Activated CD8-positive, alpha-beta memory T cell treated with anti-CD3 and anti-CD28 coated beads, Interleukin-2, amount 50 U/mL, for 1 hour (primary cell): ENCODE data around the gene BTN1A1.

ENCODE experiments used
- DNase-seq: peaks from one replicate; pipeline ENCODE4 v3.0.0-alpha.2; 2020; ENCODE audit errors: extremely low read depth

BTN1A1 gene

DNA sequence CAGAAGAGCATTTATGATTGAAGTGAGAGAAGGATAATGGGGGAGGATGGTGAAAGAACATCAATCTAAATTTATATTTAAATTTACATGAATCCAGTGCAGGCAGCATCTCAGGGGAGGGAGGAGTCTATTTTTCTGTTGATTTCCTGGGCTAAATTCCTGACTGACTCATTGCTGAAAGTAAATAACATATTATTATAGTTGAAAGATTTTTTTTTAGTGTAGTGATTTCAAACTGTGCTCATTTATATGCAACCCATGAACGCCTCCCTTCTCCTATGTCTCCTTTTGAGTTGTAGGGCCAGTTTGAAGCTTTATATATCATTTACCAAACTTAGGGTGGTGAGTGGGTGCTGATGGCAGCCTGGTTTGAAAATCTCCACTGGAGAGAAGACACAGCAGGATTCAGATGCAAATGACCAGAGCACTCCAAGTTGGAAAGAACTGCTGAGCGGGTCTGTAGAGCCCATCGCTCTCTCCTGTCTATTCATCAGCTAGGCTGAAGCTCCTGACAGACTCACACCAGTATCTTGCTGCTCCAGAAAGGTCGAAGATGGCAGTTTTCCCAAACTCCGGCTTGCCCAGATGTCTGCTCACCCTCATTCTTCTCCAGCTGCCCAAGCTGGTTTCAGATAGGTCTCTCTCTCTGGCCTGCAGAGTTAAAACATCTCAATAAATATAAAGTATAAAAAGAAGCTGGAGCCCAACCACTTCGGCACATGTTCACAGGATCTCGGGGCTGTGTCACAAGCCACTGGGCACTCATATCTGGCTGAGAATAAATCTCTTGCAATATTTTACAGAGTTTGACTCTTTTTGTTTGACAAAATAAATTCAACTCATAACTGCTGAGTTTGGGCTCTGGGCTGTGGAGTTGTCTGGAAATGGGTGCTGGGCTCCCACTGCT is 24.0 kb upstream of the BTN1A1 start:
- DNase-seq: no peak

DNA sequence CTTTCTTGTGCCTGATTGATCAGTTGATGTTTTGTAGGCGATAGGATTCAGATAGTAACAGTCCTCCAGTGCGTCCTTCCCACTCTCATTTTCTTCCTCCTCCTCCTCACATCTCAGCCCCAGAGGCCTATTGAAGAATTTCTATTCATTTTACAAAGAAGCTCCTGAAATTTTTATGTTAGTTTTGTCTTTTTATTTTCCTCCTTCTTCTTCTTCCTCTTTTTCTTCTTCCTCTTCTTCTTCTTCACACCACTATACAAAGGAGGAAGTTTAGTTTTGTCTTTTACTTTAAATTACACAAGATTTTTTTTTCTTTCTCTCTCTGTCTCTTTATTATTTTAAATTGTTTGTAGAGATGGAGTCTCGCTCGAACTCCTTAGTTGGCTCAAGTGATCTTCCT is 23.2 kb upstream of the BTN1A1 start:
- DNase-seq: no peak

DNA sequence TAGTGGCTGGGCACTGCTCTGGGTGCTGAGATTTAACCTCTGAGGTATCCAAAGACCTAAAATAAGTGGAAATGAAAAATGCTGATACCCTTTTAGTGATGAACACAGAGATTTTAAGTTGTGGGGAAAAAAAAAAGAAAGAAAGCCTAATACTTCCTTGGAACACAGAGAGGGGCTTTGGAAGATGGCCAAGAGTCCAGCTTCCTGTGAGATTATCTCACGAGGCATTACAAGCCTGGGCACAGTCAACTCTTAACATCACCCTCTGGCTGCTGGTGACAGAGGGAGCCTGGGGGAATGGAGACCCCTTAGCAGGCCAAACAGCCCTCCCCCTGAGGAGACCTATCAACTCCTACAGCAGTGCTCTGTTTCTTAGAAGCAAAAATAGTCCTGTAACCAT is 22.7 kb upstream of the BTN1A1 start:
- no peak for DNase-seq

DNA sequence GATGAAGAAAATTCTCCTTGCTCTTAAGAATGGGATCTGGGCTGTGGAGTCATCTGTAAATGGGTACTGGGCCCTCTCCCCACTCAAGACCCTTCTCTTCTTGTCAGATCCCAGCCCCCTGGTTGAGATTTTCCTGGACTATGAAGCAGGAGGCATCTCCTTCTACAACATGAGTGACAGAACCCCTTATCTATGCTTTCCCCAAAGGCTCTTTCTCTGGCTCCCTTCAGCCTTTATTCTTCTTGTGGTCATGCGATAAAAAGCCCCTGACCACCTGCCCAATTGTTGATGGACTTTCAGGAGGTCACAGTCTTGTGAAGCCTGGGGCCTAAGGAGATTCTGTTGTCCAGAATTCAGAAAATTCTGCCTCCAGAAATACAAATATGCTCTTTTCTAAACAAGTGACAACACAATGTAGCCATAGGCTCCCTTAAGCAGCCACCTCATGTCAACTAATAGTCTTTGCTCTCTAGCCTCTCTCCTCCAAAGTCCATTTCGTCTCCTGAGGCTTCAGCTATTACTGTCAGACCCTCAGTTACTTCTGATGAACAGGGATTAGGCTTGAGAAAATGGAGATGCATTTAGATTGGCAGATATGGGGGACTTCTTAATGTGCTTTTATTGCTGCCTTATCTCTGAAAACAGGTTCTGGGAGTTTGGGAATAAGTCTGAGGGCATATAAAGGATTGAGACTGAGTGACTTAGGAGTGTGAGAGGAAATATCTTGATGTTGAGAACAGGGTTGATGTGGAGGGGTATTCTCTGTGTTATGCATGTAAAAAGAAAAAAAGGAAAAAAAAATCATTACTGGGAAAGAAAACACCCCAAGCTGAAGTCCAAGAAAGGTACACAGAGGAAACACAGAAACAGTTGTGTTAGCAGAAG is 21.8 kb upstream of the BTN1A1 start:
- DNase-seq: no peak

DNA sequence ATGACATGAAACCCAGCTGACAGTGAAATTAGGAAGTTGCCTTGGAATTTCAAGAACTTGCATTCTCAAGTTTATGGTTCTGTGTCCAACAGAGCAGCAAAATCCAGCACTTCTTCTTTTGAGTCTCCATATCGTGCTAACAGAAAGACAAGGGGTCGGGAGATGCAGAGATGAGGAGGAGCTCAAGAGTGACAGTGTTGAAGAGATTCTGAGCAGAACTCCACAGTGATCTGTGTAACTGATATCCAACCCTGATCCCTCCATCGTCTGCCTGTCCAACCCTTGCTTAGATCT is 21.2 kb upstream of the BTN1A1 start:
- DNase-seq: no peak

DNA sequence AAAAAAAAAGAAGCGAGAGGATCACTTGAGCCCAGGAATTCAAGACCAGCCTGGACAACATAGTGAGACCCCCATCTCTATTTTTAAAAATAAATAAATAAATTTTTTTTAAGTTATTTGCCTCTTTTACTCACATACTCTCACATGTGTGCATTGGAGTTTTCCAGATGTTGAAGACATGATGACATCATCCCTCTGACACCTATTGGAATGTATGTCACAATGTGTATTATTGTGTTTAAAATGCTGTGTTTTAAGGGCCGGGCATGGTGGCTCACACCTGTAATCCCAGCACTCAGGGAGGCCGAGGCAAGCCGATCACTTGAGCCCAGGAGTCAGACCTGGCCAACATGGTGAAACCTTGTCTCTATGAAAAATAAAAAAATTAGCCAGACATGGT is 17.8 kb upstream of the BTN1A1 start:
- no peak for DNase-seq

DNA sequence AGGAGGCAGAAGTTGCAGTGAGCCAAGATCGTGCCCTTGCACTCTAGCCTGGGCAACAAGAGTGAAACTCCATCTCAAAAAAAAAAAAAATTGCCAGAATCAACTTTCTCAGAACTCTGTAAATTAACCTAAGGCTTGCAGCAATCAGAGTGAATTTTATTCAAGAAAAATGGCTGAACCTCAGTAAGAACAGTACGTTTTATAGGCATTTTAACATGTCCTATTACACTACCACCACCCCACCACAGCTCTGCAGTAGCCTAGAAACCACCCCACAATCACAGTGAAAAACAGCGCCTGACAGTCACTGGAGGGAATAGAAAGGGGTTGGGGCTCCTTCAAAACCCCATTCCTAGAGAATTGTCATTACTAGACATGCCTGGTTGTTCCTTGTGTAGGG is 16.4 kb upstream of the BTN1A1 start:
- DNase-seq: no peak

DNA sequence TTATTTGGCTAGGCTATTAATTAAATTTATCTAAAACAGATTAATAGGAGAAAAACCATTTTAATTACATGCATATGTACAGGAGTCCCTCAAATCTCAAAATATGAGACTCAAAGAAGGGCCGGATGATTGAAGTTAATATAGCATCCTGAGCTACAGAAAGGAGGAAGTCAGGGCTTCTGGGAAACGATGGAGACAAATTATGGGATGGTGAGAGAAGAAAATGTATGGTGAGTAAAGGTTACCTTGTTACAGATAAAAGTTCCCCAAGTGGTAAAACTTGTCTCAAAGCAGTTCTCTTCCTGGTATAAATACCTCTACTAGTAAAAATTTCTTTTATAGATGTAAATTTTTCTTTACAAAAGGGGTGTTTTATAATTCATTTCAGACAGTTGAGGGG is 15.9 kb upstream of the BTN1A1 start:
- DNase-seq: no peak

DNA sequence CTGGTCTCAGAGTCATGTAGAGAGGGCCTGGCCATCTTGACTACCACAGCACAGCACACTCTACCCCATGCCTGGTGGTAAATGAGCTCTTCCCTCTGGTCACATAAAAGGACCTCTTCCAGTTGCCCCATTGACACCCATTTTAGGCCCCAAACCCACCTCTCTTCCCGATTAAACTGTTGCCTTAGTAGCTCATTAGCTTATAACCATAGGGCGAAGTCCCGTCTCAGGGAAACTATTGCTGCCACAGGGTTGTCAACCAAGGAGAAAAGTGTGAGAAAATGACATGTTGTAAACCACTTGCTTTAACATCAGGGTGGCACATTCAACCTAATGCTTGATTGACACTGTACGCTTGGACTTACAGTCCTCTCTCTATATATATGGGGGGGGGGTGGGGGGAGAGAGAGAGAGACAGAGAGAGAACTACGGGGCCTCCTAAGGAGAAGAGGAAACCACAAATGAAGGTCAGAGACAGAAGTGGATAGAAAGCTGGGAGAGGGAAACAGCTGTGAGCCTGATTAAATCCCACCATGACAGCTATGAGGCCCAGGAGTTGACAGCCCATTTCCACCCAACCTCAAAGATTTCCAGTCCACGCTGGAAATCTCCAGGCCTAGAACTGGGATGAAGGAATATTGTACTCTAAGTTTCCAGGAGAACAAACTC is 14.9 kb upstream of the BTN1A1 start:
- no peak for DNase-seq

DNA sequence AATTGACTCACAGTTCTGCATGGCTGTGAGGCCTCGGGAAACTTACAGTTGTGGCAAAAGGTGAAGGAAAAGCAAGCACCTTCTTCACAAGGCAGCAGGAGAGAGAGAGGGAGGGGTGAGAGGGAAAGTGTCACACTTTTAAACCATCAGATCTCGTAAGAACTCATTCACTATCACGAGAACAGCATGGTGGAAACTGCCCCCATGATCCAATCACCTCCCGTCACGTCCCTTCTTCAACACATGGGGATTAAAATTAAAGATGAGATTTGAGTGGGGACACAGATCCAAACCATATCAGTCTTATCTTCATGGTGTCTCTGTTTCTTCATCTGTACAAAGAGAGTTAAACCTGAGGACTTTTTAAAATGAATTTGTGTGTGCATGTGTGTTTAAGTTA is 13.7 kb upstream of the BTN1A1 start:
- DNase-seq: no peak

DNA sequence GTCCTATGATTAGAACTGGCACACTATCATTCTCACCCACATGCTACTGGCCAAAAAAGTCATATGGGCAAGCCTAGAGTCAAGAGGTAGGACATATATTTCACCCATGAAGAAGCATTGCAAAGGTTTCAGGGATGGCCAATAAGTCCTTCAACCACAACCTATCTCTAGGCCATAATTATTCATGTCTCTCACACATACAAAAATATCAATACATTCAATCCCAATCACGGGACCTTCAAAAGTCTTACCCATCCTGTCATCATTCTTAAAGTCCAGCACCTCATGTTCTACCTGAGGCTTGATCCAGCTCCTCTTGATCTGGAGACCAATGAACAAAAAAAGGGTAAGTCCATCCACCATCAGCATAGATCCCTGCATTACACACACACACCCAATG is 12.6 kb upstream of the BTN1A1 start:
- no peak for DNase-seq

DNA sequence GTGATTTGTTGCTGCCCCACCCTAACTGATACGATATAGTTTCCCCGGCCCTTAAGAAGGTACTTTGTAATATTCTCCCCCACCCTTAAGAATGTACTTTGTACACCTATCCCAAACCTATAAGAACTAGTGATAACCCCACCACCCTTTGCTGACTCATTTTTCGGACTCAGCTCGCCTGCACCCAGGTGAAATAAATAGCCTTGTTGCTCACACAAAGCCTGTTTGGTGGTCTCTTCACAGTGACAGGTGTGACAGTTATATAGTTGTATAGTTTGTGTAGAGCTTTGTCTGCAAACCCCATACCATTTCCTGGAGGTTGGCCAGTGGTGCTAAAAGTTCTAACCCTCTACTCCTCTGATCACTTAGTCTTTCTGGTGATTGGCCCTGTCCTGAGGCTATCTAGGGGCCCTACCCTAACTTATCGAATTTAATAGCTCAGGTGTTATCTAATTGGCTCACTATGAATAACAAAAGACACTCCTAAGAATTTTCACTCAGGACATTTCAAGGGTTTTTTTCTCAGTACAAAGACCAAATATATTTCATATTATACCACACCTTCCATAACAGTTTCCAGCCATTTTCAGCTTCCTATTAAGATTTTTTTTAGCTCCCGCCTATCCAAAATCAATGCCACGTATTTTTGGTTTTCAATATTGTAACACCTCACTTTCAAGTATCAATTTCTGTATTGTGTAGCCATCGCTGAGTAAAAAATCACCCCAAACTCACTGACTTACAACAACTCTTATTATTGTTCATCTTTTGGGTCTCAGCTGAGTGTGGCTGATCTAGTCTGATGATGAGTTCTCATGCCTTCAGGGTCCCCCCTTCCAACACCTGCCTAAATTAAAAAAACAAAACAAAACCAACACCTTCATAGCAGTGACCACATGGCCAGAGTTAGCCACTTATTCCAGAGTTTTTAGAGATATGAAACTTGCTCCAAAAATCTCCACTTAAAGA is 9.8 kb upstream of the BTN1A1 start:
- no peak for DNase-seq

DNA sequence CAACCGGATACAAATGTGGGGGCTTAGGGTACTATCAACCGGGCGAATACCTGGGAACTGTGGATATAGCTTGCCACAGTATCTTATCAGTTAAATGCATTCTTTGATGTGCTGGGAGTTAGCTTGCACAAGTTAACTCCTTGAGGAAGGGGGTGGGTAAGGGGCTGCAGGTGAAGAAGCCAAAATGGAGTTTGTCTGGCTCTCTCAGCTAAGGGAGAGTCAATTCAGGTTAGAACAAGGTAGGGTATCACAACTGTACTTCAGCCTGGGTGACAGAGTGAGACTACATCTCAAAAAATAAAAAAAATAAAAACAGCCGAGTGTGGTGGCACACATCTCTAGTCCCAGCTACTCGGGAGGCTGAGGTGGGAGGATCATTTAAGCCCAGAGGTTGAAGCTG is 8.5 kb upstream of the BTN1A1 start:
- DNase-seq: no peak

DNA sequence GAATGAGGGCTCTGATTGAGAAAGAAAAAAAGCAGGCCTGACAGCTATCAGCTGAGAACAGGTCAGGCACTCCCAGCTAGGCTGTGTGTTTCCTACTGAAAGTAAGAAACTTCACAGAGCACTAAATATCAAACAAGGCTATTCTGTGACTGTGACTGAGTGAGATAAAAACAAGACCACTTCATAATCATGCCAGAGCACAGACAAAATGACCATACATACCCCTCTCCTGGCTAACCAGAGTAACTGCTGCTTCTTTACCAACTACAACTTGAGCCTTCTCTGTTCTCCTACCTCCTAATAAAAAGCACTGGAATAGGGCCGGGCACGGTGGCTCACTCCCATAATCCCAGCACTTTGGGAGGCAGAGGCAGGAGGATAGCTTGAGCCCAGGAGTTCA is 6.8 kb upstream of the BTN1A1 start:
- no peak for DNase-seq

DNA sequence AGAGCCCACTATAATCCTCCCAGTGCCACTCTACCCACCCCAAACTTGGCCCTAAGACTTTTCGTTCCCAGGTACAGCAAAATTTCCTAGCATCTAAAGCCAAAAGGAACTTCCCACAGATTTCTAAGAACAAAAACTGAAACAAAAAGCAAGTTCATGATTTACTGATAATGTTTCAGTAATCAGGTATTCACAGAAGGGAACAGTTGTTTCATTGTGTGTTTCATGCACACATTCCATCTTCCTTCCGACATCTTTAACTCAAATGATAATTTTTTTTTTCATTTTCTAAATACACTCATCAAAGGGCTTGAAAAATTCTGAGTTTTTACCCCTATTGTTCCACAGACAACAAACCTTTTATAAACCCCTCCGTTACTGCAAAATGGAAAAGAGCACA is 6.0 kb upstream of the BTN1A1 start:
- no peak for DNase-seq

DNA sequence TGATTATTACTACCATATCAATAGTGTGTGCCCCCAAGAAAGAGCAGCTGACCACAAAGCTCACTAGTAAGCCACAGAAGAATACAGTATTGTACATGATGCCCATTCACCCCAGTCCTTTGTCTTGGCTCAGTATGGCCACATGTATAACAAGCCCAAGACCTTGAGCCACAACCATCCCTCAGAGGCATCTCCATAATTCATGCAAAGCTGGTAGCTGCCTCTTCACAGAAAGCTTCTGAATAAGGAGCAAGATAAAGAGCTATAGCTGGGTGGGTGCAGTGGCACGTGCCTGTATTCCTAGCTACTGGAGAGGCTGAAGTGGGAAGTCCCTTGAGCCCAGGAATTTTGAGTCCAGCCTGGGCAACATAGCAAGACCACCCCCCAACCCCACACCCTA is 4.8 kb upstream of the BTN1A1 start:
- no peak for DNase-seq

DNA sequence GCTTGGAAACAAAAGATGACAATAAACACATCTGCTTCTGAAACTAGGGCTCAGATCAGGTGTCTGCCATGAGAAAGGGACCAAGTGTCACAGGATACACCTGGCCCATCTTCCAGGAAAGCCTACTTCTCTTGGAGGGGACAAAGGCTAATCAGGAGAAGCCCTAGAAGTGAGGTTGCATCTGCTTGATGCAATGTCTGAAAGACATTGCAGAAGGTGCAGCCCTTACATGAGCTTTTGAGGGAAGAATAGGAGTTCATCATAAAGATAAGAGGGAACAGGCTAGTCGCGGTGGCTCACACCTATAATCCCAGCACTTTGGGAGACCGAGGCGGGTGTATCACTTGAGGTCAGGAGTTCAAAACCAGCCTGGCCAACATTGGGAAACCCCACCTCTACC is 2.5 kb upstream of the BTN1A1 start:
- no peak for DNase-seq

DNA sequence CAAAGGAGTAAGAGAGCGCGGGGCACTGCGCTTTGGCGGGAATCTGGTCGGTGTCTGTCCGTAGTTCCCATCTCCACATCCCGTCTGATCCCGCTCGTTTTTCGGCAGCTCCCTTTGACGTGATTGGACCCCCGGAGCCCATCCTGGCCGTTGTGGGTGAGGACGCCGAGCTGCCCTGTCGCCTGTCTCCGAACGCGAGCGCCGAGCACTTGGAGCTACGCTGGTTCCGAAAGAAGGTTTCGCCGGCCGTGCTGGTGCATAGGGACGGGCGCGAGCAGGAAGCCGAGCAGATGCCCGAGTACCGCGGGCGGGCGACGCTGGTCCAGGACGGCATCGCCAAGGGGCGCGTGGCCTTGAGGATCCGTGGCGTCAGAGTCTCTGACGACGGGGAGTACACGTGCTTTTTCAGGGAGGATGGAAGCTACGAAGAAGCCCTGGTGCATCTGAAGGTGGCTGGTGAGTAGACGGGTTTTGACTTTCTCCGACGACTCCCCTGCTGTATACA is 1.4 kb downstream of the BTN1A1 start:
- no peak for DNase-seq

DNA sequence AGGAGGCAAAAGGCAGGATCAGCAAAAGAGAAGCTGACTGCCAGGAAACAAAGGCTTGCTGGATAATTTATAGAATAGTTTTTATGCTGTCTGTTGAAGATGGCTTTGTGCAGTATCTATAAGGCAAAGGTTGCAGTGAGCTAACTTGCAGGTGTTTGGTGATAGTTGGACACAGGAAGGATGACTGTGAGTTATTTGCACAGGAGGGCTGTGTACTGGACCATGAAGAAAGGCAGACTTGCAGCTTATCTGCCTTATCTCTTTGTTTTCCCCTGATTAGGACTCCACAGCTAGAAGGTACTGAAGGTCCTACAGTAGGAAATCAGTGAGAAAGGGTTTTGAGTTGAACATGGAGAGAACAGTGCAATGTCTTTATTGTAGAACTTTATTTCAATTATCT is 2.1 kb downstream of the BTN1A1 start:
- no peak for DNase-seq

DNA sequence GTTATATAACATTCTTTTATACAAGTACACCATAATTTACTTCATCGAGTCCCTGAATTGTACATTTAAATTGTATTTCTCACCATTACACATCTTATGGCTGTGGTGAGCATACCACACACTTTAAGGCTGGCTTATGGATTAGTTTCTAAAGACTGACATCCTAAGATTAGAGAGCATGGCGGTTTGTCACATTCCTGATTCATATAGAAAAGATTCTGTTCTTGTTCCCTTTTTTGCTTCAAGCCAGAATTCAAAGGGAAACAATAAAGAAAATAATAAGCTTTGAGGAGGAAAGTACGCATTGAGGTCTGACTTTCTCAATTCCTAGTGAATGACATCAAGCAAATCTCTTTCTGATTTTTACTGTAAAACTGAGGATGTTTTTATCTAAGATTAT is 2.5 kb downstream of the BTN1A1 start:
- no peak for DNase-seq

DNA sequence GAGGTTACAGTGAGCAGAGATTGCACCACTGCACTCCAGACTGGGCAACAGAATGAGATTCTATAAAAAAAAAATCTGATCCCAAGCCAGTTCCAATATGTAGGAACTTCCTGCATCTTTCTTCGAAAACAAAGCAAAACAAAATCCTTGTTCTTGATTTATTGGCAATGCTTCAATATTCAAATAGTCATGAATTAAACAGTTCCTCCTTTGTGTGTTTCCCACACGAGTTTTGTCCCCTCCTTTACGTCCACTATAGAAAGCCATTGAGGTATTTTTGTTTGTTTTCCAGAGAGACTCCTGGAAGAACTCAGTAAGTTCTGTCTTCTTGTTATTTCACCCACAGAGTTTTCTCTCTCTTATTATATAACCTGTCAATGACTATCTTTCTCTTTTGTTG is 7.6 kb downstream of the BTN1A1 start:
- no peak for DNase-seq
